ENCODE measurements around the gene CCDC33. TPM values are rescaled to one million over a fixed set of nuclear protein-coding genes. Genes with fewer than 3 reads are reported as not detected.

The CCDC33 gene
- total and polyA plus RNA-seq, 10 of the 15 experiments (the other 5 are each of a cell fraction or from before 2014, with no cell fraction given): 0.57 to 5.8 (median 4.3) TPM

DNA sequence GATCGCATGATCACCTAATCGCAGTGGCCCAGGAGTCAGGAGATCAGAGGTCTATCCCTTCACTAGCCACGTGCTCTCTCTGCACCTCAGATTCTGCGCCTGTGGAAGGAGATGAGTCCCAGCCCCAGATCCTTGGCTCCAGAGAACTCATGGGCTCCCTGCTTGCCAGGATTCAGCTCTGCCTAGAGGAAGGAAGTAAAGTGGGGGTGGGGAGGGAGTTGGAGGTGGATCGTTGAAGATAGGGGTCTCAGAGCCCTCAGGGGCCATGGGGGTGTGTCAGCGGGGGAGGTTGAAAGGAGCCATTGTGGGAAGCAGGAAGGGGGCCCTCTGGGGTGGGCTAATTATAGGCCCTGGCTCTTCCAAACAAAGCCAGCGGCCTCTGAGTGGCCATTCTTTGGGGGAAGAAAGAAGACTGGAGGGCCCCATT lies 22.3 kb upstream of the CCDC33 start:
- no peak for FAIRE-seq
- ATAC-seq: no peak
- intact Hi-C loops (cut with micrococcal nuclease; ENCODE audit: unreplicated experiment): no loop called here
- ChIA-PET SMC1A (ENCODE audit: uncharacterized antibody, unreplicated experiment) (no interaction called here), RAD21 (ENCODE audit: unreplicated experiment) (no interaction called here), CTCF (no interaction called here), POLR2A (no interaction called here)
- Histone ChIP-seq H3K4me2 (ENCODE audit: control insufficient read depth, insufficient read depth) (no peak overlapping the region), H3K4me1 (ENCODE audit: control insufficient read depth, insufficient read depth, low read length) (peaks cover 44% of the 10 kb centered on the region), H3K4me3 (no peak overlapping the region), H3K27ac (ENCODE audit: control insufficient read depth, insufficient read depth) (no peak overlapping the region), H3K79me2 (ENCODE audit: control insufficient read depth, insufficient read depth, low read length) (no peaks in the 10 kb centered on the region), H3K27me3 (replicated peaks in 1 of 2; ENCODE audit: control insufficient read depth in 2 of 2, insufficient read depth in 2 of 2, low read length in 1 of 2) (no peaks in the 10 kb centered on the region), H3K9me3 (replicated peaks; ENCODE audit: control insufficient read depth, insufficient read depth, low read length) (no peaks in the 10 kb centered on the region), H3K36me3 (ENCODE audit: control insufficient read depth in 2 of 2, insufficient read depth in 2 of 2, low read length in 1 of 2) (no peaks in the 10 kb centered on the region), H3K9ac (ENCODE audit: control insufficient read depth, insufficient read depth, low read length) (no peak overlapping the region), H2AFZ (ENCODE audit: control insufficient read depth, low read depth, low read length) (no peak overlapping the region), H4K20me1 (ENCODE audit: control insufficient read depth, insufficient read depth) (no peaks in the 10 kb centered on the region)
- in situ Hi-C loops (cut with MboI): no loop called here
- BruUV-seq (replicated peaks): no TSS peak
- DNase-seq (ENCODE audit: low read depth, low spot score): no peak
- 77% methylated on average over 7 of the region's 7 CpGs for WGBS (ENCODE audit: insufficient coverage, insufficient replicate concordance, low lambda C conversion rate, missing lambda C conversion rate)
- TF ChIP-seq, protein P1, sequence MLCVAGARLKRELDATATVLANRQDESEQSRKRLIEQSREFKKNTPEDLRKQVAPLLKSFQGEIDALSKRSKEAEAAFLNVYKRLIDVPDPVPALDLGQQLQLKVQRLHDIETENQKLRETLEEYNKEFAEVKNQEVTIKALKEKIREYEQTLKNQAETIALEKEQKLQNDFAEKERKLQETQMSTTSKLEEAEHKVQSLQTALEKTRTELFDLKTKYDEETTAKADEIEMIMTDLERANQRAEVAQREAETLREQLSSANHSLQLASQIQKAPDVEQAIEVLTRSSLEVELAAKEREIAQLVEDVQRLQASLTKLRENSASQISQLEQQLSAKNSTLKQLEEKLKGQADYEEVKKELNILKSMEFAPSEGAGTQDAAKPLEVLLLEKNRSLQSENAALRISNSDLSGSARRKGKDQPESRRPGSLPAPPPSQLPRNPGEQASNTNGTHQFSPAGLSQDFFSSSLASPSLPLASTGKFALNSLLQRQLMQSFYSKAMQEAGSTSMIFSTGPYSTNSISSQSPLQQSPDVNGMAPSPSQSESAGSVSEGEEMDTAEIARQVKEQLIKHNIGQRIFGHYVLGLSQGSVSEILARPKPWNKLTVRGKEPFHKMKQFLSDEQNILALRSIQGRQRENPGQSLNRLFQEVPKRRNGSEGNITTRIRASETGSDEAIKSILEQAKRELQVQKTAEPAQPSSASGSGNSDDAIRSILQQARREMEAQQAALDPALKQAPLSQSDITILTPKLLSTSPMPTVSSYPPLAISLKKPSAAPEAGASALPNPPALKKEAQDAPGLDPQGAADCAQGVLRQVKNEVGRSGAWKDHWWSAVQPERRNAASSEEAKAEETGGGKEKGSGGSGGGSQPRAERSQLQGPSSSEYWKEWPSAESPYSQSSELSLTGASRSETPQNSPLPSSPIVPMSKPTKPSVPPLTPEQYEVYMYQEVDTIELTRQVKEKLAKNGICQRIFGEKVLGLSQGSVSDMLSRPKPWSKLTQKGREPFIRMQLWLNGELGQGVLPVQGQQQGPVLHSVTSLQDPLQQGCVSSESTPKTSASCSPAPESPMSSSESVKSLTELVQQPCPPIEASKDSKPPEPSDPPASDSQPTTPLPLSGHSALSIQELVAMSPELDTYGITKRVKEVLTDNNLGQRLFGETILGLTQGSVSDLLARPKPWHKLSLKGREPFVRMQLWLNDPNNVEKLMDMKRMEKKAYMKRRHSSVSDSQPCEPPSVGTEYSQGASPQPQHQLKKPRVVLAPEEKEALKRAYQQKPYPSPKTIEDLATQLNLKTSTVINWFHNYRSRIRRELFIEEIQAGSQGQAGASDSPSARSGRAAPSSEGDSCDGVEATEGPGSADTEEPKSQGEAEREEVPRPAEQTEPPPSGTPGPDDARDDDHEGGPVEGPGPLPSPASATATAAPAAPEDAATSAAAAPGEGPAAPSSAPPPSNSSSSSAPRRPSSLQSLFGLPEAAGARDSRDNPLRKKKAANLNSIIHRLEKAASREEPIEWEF (IDR thresholded peaks at IDR 0.05; ENCODE audit: insufficient replicate concordance, low read depth, low read length): no peak
- TF ChIP-seq, protein P2, sequence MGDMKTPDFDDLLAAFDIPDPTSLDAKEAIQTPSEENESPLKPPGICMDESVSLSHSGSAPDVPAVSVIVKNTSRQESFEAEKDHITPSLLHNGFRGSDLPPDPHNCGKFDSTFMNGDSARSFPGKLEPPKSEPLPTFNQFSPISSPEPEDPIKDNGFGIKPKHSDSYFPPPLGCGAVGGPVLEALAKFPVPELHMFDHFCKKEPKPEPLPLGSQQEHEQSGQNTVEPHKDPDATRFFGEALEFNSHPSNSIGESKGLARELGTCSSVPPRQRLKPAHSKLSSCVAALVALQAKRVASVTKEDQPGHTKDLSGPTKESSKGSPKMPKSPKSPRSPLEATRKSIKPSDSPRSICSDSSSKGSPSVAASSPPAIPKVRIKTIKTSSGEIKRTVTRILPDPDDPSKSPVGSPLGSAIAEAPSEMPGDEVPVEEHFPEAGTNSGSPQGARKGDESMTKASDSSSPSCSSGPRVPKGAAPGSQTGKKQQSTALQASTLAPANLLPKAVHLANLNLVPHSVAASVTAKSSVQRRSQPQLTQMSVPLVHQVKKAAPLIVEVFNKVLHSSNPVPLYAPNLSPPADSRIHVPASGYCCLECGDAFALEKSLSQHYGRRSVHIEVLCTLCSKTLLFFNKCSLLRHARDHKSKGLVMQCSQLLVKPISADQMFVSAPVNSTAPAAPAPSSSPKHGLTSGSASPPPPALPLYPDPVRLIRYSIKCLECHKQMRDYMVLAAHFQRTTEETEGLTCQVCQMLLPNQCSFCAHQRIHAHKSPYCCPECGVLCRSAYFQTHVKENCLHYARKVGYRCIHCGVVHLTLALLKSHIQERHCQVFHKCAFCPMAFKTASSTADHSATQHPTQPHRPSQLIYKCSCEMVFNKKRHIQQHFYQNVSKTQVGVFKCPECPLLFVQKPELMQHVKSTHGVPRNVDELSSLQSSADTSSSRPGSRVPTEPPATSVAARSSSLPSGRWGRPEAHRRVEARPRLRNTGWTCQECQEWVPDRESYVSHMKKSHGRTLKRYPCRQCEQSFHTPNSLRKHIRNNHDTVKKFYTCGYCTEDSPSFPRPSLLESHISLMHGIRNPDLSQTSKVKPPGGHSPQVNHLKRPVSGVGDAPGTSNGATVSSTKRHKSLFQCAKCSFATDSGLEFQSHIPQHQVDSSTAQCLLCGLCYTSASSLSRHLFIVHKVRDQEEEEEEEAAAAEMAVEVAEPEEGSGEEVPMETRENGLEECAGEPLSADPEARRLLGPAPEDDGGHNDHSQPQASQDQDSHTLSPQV (IDR thresholded peaks at IDR 0.05): no peak
- TF ChIP-seq FOS (IDR thresholded peaks at IDR 0.05; ENCODE audit: borderline replicate concordance, extremely low read depth, insufficient read length) (no peak), NRF1 (conservative IDR thresholded peaks at IDR 0.05; ENCODE audit: low read depth, low read length) (no peak), ZNF384 (IDR thresholded peaks at IDR 0.05; ENCODE audit: borderline replicate concordance, low read depth, low read length) (no peak), SUZ12 (IDR thresholded peaks at IDR 0.05; ENCODE audit: unreplicated experiment) (no peak), TBL1XR1 (IDR thresholded peaks at IDR 0.05; ENCODE audit: low read depth, low read length) (no peak), GABPA (IDR thresholded peaks at IDR 0.05; ENCODE audit: low read depth) (no peak), EGR1 (IDR thresholded peaks at IDR 0.05; ENCODE audit: borderline replicate concordance in 1 of 2, low read depth in 2 of 2, low read length in 2 of 2) (no peak), MYC (IDR thresholded peaks at IDR 0.05; ENCODE audit: insufficient read depth, insufficient read length, insufficient replicate concordance, low read length, severe bottlenecking) (no peak), POLR2A (IDR thresholded peaks at IDR 0.05; ENCODE audit: low read depth, low read length) (no peak)
- TF ChIP-seq, protein P3, sequence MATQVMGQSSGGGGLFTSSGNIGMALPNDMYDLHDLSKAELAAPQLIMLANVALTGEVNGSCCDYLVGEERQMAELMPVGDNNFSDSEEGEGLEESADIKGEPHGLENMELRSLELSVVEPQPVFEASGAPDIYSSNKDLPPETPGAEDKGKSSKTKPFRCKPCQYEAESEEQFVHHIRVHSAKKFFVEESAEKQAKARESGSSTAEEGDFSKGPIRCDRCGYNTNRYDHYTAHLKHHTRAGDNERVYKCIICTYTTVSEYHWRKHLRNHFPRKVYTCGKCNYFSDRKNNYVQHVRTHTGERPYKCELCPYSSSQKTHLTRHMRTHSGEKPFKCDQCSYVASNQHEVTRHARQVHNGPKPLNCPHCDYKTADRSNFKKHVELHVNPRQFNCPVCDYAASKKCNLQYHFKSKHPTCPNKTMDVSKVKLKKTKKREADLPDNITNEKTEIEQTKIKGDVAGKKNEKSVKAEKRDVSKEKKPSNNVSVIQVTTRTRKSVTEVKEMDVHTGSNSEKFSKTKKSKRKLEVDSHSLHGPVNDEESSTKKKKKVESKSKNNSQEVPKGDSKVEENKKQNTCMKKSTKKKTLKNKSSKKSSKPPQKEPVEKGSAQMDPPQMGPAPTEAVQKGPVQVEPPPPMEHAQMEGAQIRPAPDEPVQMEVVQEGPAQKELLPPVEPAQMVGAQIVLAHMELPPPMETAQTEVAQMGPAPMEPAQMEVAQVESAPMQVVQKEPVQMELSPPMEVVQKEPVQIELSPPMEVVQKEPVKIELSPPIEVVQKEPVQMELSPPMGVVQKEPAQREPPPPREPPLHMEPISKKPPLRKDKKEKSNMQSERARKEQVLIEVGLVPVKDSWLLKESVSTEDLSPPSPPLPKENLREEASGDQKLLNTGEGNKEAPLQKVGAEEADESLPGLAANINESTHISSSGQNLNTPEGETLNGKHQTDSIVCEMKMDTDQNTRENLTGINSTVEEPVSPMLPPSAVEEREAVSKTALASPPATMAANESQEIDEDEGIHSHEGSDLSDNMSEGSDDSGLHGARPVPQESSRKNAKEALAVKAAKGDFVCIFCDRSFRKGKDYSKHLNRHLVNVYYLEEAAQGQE (IDR thresholded peaks at IDR 0.05; ENCODE audit: low read depth, low read length): no peak

Data from GM12878 (cell line).